GM19328 (cell line): ENCODE results near the gene FKBP7.
"Not testable (repeated sequence)": the region's sequence is repeated elsewhere in the genome, so short reads cannot be mapped to it uniquely, and the experiment has no call there.

Experiments used
- ATAC-seq: cut with Tn5 transposase; IDR thresholded peaks from one replicate; pipeline ENCODE4 v1.9.1; 2021; ENCODE audit warnings: mild to moderate bottlenecking, moderate library complexity; ENCODE audit not compliant: unreplicated experiment

Gene FKBP7

GRCh38 chr2:178450524-178450773 is 28.0 kb downstream of the FKBP7 start:
- ATAC-seq, result peak; percentile 35

- peak; percentile 3 for ATAC-seq
These were observed 28.5 kb downstream of the FKBP7 start for GRCh38 chr2:178449700-178450523.

GRCh38 chr2:178448968-178449661 is 29.3 kb downstream of the FKBP7 start:
- ATAC-seq, result no peak

- ATAC-seq, result no peak
These were observed 37.0 kb downstream of the FKBP7 start for GRCh38 chr2:178441426-178441825.

GRCh38 chr2:178436662-178437061 is 41.7 kb downstream of the FKBP7 start:
- no peak for ATAC-seq

GRCh38 chr2:178429336-178429735 is 49.1 kb downstream of the FKBP7 start:
- no peak for ATAC-seq

GRCh38 chr2:178428396-178428806 is 50.0 kb downstream of the FKBP7 start:
- no peak for ATAC-seq

- no peak for ATAC-seq
These were observed 50.9 kb downstream of the FKBP7 start for GRCh38 chr2:178427458-178427857.

GRCh38 chr2:178426388-178426787 is 52.0 kb downstream of the FKBP7 start:
- no peak for ATAC-seq

GRCh38 chr2:178425255-178425827 is 53.1 kb downstream of the FKBP7 start:
- ATAC-seq, result no peak

- ATAC-seq, result not testable (repeated sequence)
These were observed 54.7 kb downstream of the FKBP7 start for GRCh38 chr2:178423746-178424145.

- ATAC-seq, result no peak
These were observed 56.3 kb downstream of the FKBP7 start for GRCh38 chr2:178422097-178422496.

GRCh38 chr2:178420463-178420999 is 57.9 kb downstream of the FKBP7 start:
- no peak for ATAC-seq

- ATAC-seq, result no peak
These were observed 59.3 kb downstream of the FKBP7 start for GRCh38 chr2:178419123-178419522.

GRCh38 chr2:178418426-178418825 is 60.0 kb downstream of the FKBP7 start:
- ATAC-seq, result no peak

- ATAC-seq, result no peak
These were observed 60.5 kb downstream of the FKBP7 start for GRCh38 chr2:178417916-178418315.

- ATAC-seq, result no peak
These were observed 62.4 kb downstream of the FKBP7 start for GRCh38 chr2:178415979-178416378.

GRCh38 chr2:178414266-178415247 is 63.8 kb downstream of the FKBP7 start:
- peak; percentile 69 for ATAC-seq
